ENCODE data around the gene ERMARD. TPM values are rescaled to one million over a fixed set of nuclear protein-coding genes. Genes with fewer than 3 reads are reported as not detected.

The ERMARD gene
- total and polyA plus RNA-seq, 8 donors = 9.1 to 62.4 (median 14.4) TPM

- FAIRE-seq = no peak
- peak in 1 of 4 donors; percentile 2 for ATAC-seq
- Histone ChIP-seq H3K27me3 (no peaks in the 10 kb centered on the region), H3K9me3 (no peaks in the 10 kb centered on the region), H3K4me1 (peaks cover 0 to 9% (median 0%) of the 10 kb centered on the region in 3 donors), H3K27ac (peak overlapping the region in 1 of 4 donors; percentile 56), H3K36me3 (no peaks in the 10 kb centered on the region), H3K4me3 (peak overlapping the region in 3 of 4 donors; percentile 6 to 48 (median 31))
- intact Hi-C loops (cut with DNase I) = no loop called here
- TF ChIP-seq CTCF (IDR thresholded peaks at IDR 0.05) = no peak
- WGBS, 2 donors = 62 to 63% methylated on average over 24 of the region's 24 CpGs
- peak in 1 of 6 donors; percentile 7 for DNase-seq
These were observed 37.9 kb downstream of the ERMARD start for GRCh38 chr6:169789146-169789943.

GRCh38 chr6:169789944-169790927 is 38.8 kb downstream of the ERMARD start:
- intact Hi-C loops (cut with DNase I) = loop anchor here in 2 of 3 donors (10.0 kb wide), 1 partner anchor 735 kb away; no protein-coding TSS in a partner anchor

GRCh38 chr6:169791721-169792131 is 40.3 kb downstream of the ERMARD start:
- no peaks in the 10 kb centered on the region for H3K9me3 ChIP-seq
- no peak overlapping the region for H3K4me3 ChIP-seq
- intact Hi-C loops (cut with DNase I) = loop anchor here in 2 of 3 donors (10.0 kb wide), 1 partner anchor 733 kb away; no protein-coding TSS in a partner anchor
- 71 to 77% methylated on average over 6 of the region's 6 CpGs for WGBS, 2 donors
- DNase-seq (peak in 1 of 6 donors; percentile 5), ATAC-seq (no peak), FAIRE-seq (no peak)
- peaks cover 0 to 9% (median 0%) of the 10 kb centered on the region in 3 donors for H3K4me1 ChIP-seq
- no peaks in the 10 kb centered on the region for H3K36me3 ChIP-seq
- H3K27me3 ChIP-seq = no peaks in the 10 kb centered on the region
- no peak overlapping the region for H3K27ac ChIP-seq
- no peak for TF ChIP-seq CTCF (IDR thresholded peaks at IDR 0.05)

More at GRCh38 chr6:169789944-169790927, 38.8 kb downstream of the ERMARD start:
- no peaks in the 10 kb centered on the region for H3K9me3 ChIP-seq
- H3K36me3 ChIP-seq = no peaks in the 10 kb centered on the region
- peak; percentile 95 to 99 (median 98) for ATAC-seq
- peaks cover 0 to 9% (median 0%) of the 10 kb centered on the region in 3 donors for H3K4me1 ChIP-seq
- DNase-seq = peak; percentile 56 to 88 (median 74)
- TF ChIP-seq CTCF (IDR thresholded peaks at IDR 0.05) = peak; percentile 87 to 98 (median 97)
- WGBS, 2 donors = 1 to 2% methylated on average over 61 of the region's 61 CpGs
- H3K27me3 ChIP-seq = no peaks in the 10 kb centered on the region
- peak overlapping the region in 2 of 4 donors; percentile 24 to 56 for H3K27ac ChIP-seq
- FAIRE-seq = no peak
- H3K4me3 ChIP-seq = peak overlapping the region in 3 of 4 donors; percentile 6 to 48 (median 31)

GRCh38 chr6:169792306-169793015 is 41.0 kb downstream of the ERMARD start:
- ATAC-seq (no peak), DNase-seq (peak in 1 of 6 donors; percentile 4), FAIRE-seq (no peak)
- Histone ChIP-seq H3K27ac (no peak overlapping the region), H3K9me3 (no peaks in the 10 kb centered on the region), H3K4me3 (no peak overlapping the region), H3K4me1 (peaks cover 0 to 9% (median 0%) of the 10 kb centered on the region in 3 donors), H3K27me3 (no peaks in the 10 kb centered on the region), H3K36me3 (no peaks in the 10 kb centered on the region)
- no peak for TF ChIP-seq CTCF (IDR thresholded peaks at IDR 0.05)
- 82 to 87% methylated on average over 21 of the region's 21 CpGs for WGBS, 2 donors
- intact Hi-C loops (cut with DNase I) = loop anchor here in 2 of 3 donors (10.0 kb wide), 1 partner anchor 732 kb away; no protein-coding TSS in a partner anchor
